Left ventricle myocardium superior (tissue), 1 donor: Measurements from ENCODE around the gene LRRC25. TPM values are rescaled to one million over a fixed set of nuclear protein-coding genes. Genes with fewer than 3 reads are reported as not detected.
"Not testable (repeated sequence)": the region's sequence is repeated elsewhere in the genome, so short reads cannot be mapped to it uniquely, and the experiment has no call there.

ENCODE experiments used
- ATAC-seq: fragments of 200-7000 bp; cut with Tn5 transposase; one replicate; pipeline ENCODE4 v1.9.1; 2020; ENCODE audit warnings: mild to moderate bottlenecking, moderate library complexity
- DNase-seq: peaks from one replicate; pipeline ENCODE4 v3.0.0-alpha.2; 2020
- intact Hi-C: fragments of 100-400 bp; cut with micrococcal nuclease; formaldehyde crosslinking; loops from one replicate; pipeline ENCODE4 v1.11.0; 2022
- microRNA-seq: library from miRNA; unstranded; fragments of <30 nt; microRNA quantifications from one replicate; pipeline ENCODE4 v1.2.0, GENCODE V29; 2020; ENCODE audit warnings: borderline number of aligned reads
- total RNA-seq: library from RNA; stranded (reverse); fragmentation: NEBNext Ultra II Directional; extraction: Animal tissue kit (Norgen Biotek cat#: 25700); gene quantifications from one replicate; pipeline ENCODE4 v1.2.1, GENCODE V29; 2021
- donor health status: DM: no; HTN: yes; CAD: no; lungs with severe emphysema.

Gene LRRC25
- total RNA-seq, 1 donor from 2014 or later, result 2.9 TPM

DNA sequence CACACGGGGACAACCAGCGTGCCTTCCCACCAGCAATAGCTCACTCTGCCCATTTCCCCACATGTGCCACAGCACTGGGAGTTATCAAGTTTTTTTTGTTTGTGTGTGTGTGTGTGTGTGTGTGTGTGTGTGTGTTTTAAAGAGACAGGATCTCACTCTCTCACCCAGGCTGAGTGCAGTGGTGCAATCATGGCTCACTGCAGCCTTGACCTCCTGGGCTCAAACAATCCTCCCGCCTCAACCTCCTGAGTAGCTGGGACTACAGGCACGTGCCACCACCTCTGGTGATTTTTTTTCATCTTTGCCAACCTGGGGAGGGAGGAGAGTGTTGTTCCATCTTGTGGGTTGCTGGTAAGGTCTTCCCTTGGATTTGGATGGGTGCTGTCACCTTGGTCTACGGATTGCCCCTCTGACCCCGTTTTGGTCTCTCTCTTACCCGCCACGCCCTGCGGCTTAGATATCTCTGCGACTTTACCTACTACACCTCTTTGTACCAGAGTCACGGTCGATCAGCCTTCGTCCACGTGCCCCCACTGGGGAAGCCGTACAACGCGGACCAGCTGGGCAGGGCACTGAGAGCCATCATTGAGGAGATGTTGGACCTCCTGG lies 34.4 kb downstream of the LRRC25 start:
- ATAC-seq (no peak), DNase-seq (no peak)
- intact Hi-C loops, result no loop called here

GRCh38 chr19:18361646-18362045 lies 35.8 kb downstream of the LRRC25 start:
- DNase-seq (no peak), ATAC-seq (no peak)
- intact Hi-C loops, result no loop called here

- DNase-seq (no peak), ATAC-seq (no peak)
- intact Hi-C loops, result no loop called here
These were observed 40.4 kb downstream of the LRRC25 start for GRCh38 chr19:18357041-18357440.

GRCh38 chr19:18354743-18355142 lies 42.7 kb downstream of the LRRC25 start:
- ATAC-seq, DNase-seq, intact Hi-C loops: not testable (repeated sequence)

GRCh38 chr19:18353378-18354005 lies 43.9 kb downstream of the LRRC25 start:
- ATAC-seq, result no peak
- intact Hi-C loops, result no loop called here

GRCh38 chr19:18351544-18351943 lies 45.9 kb downstream of the LRRC25 start:
- intact Hi-C loops, result no loop called here
- no peak for ATAC-seq

More at GRCh38 chr19:18353378-18354005, 43.9 kb downstream of the LRRC25 start:
- no peak for DNase-seq

DNA sequence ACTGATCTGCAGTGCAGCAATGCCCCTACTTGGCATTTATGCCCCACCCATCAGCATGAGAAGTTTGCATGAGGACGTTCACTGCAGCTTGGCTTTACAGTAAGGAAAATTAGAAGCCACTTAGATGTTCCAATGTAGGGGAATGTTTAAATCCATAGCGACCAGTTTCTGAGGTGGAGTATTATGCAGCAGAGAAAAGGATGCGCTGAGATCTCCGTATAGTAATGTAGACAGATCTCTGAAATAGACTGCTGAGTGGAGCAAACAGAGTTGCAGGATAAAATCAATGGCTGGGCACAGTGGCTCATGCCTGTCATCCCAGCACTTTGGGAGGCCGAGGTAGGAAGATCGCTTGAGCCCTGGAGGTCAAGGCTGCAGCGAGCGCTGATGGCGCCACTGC lies 46.9 kb downstream of the LRRC25 start:
- ATAC-seq, result no peak
- intact Hi-C loops, result no loop called here
- DNase-seq, result no peak

More at GRCh38 chr19:18351544-18351943, 45.9 kb downstream of the LRRC25 start:
- no peak for DNase-seq

DNA sequence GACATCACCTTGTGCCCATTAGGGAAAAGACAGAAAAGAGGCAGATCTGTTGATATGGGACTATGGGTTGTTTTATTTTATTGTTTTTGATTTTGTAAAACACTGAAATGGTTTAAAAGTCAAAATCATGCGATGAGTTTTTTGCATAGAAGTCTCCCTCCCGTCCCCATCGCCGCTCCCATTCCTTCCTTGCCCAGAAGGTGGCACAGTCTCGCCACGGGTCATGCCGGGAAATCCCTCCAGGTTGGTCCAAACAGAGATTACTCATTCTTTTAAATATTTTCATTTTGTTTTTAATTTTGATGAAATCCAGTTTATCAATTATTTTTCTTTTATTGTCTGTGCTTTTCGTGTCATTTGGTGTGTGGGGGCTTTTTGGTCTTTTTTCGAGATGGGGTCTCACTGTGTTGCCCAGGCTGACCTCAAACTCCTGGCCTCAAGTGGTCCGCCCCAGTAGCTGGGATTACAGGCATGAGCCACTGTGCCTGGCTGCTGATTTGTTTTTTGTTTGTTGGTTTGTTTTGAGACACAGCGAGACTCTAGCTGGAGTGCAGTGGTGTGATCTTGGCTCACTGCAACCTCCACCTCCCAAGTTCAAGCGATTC lies 47.8 kb downstream of the LRRC25 start:
- intact Hi-C loops, result no loop called here
- peak; percentile 69 for ATAC-seq
- DNase-seq, result peak; percentile 65

DNA sequence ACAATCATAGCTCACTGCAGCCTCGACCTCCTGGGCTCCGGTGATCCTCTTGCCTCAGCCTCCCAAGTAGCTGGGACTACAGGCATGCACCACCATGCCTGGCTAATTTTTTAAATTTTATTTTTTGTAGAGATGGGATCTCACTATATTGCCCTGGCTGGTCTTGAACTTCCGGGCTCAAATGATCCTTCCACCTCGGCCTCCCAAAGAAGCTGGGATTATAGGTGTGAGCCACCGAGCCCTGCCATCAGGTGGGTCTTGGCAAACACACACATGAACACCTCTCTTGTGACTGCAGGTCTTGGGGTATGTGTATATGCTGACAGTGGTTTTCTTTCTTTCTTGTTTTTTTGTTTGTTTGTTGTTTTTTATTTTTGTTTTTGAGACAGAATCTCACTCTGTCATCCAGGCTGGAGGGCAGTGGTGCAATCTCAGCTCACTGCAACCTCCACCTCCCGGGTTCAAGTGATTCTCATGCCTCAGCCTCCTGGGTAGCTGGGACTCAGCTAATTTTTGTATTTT lies 48.5 kb downstream of the LRRC25 start:
- ATAC-seq, intact Hi-C loops, DNase-seq: not testable (repeated sequence)

GRCh38 chr19:18348171-18348570 lies 49.3 kb downstream of the LRRC25 start:
- intact Hi-C loops, result no loop called here
- ATAC-seq, result no peak
- DNase-seq, result no peak

- intact Hi-C loops, result no loop called here
- ATAC-seq, result no peak
- no peak for DNase-seq
These were observed 51.3 kb downstream of the LRRC25 start for GRCh38 chr19:18346091-18346490.

GRCh38 chr19:18345296-18345695 lies 52.1 kb downstream of the LRRC25 start:
- ATAC-seq, result no peak
- no peak for DNase-seq
- intact Hi-C loops, result no loop called here

GRCh38 chr19:18344582-18344950 lies 52.9 kb downstream of the LRRC25 start:
- DNase-seq, result no peak
- intact Hi-C loops, result no loop called here
- no peak for ATAC-seq

DNA sequence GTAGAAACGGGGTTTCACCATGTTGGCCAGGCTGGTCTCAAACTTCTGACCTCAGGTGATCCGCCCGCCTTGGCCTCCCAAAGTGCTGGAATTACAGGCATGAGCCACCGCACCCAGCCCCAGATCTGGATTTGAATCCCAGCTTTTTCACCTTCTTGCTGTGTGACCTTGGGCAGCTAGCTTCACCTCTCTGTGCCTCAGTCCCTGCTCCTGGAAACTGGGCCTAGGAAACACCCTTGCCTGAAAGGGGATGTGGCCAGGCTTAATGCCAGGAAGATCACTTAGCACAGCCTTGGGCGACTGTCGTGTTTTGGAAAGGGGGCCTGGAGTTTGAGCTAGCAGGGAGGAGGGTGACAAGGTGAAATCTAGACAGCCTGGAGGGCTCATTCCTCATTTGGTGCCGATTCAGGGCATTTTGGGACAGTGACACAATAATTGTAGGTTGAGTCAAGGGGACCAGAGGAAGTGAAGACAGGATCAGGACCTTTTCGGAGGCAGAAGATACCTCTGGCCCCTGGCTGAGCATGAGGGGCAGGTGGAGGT lies 55.3 kb downstream of the LRRC25 start:
- ATAC-seq, result no peak
- DNase-seq, result no peak
- intact Hi-C loops, result no loop called here

Small RNAs within 50 kb of the gene (microRNA-seq; reads per million reads assigned to microRNA genes)
- not detected for gene MIR3189

Other genes with a start within 250 kb of the LRRC25 start
- 29.6 TPM for gene PIK3R2, start 244.5 kb downstream of the LRRC25 start, total RNA-seq
- gene IFI30, start 223.8 kb downstream of the LRRC25 start, total RNA-seq, result 20.6 TPM
- 9.0 TPM for gene MPV17L2, start 204.4 kb downstream of the LRRC25 start, total RNA-seq
- 35.5 TPM for gene RAB3A, start 193.6 kb downstream of the LRRC25 start, total RNA-seq
- gene PDE4C, start 171.2 kb downstream of the LRRC25 start, total RNA-seq, result 1.2 TPM
- 0.57 TPM for gene IQCN, start 123.2 kb downstream of the LRRC25 start, total RNA-seq
- gene JUND, start 116.0 kb downstream of the LRRC25 start, total RNA-seq, result 89.2 TPM
- gene LSM4, start 74.5 kb downstream of the LRRC25 start, total RNA-seq, result 98.0 TPM
- 41.2 TPM for gene PGPEP1, start 57.0 kb downstream of the LRRC25 start, total RNA-seq
- gene GDF15, start 11.5 kb downstream of the LRRC25 start, total RNA-seq, result 0.27 TPM
- gene SSBP4, start 21.8 kb upstream of the LRRC25 start, total RNA-seq, result 36.4 TPM
- 24.4 TPM for gene ISYNA1, start 40.5 kb upstream of the LRRC25 start, total RNA-seq
- 9.3 TPM for gene ELL, start 124.4 kb upstream of the LRRC25 start, total RNA-seq
- gene FKBP8, start 146.0 kb upstream of the LRRC25 start, total RNA-seq, result 181 TPM
- gene KXD1, start 160.2 kb upstream of the LRRC25 start, total RNA-seq, result 43.9 TPM
- gene UBA52, start 174.2 kb upstream of the LRRC25 start, total RNA-seq, result 725 TPM
- gene REX1BD, start 191.2 kb upstream of the LRRC25 start, total RNA-seq, result 75.8 TPM
- 21.4 TPM for gene CRLF1, start 209.2 kb upstream of the LRRC25 start, total RNA-seq
- 1.5 TPM for gene TMEM59L, start 215.2 kb upstream of the LRRC25 start, total RNA-seq
- 5.8 TPM for gene KLHL26, start 239.4 kb upstream of the LRRC25 start, total RNA-seq